ENCODE measurements around the gene MRPS6.

The MRPS6 gene

GRCh38 chr21:34073032-34073748 is at the start of gene MRPS6, which contains the start of gene SLC5A3:
TSS of gene MRPS6 (plus strand) at chr21:34073578. CDS start at chr21:34073701, 123 bp downstream.
TSS of gene SLC5A3 (plus strand) at chr21:34073578. CDS start at chr21:34095199, 21,621 bp downstream.
- no peaks in the 10 kb centered on the region for H3K9me3 ChIP-seq (ENCODE audit: control insufficient read depth, insufficient read depth, low read length)
- no peaks in the 10 kb centered on the region for H3K36me3 ChIP-seq (ENCODE audit: insufficient read depth, low read length)
- peak within 1 kb of the TSS; percentile 82 for H3K9ac ChIP-seq (ENCODE audit: low read depth, low read length)
- H3K4me1 ChIP-seq (ENCODE audit: insufficient read depth, low read length), result peaks cover 12% of the 10 kb centered on the region; the same call in 1 of the 2 replicates

GRCh38 chr21:34023691-34024373 is 49.5 kb upstream of the MRPS6 start:
- no peaks in the 10 kb centered on the region for H3K36me3 ChIP-seq (ENCODE audit: insufficient read depth, low read length)
- no peak overlapping the region for H3K9ac ChIP-seq (ENCODE audit: low read depth, low read length)
- no peaks in the 10 kb centered on the region; the same call in 1 of the 2 replicates for H3K9me3 ChIP-seq (ENCODE audit: control insufficient read depth, insufficient read depth, low read length)
- H3K4me1 ChIP-seq (ENCODE audit: insufficient read depth, low read length), result peaks cover 14% of the 10 kb centered on the region

- no peaks in the 10 kb centered on the region; the same call in 1 of the 2 replicates for H3K9me3 ChIP-seq (ENCODE audit: control insufficient read depth, insufficient read depth, low read length)
- H3K9ac ChIP-seq (ENCODE audit: low read depth, low read length), result no peak overlapping the region
- peaks cover 14% of the 10 kb centered on the region for H3K4me1 ChIP-seq (ENCODE audit: insufficient read depth, low read length)
- H3K36me3 ChIP-seq (ENCODE audit: insufficient read depth, low read length), result no peaks in the 10 kb centered on the region
Observed at GRCh38 chr21:34024374-34024693, 49.0 kb upstream of the MRPS6 start.

- H3K9me3 ChIP-seq (ENCODE audit: control insufficient read depth, insufficient read depth, low read length), result no peaks in the 10 kb centered on the region
- H3K36me3 ChIP-seq (ENCODE audit: insufficient read depth, low read length), result no peaks in the 10 kb centered on the region
- H3K4me1 ChIP-seq (ENCODE audit: insufficient read depth, low read length), result peaks cover 2% of the 10 kb centered on the region
- H3K9ac ChIP-seq (ENCODE audit: low read depth, low read length), result no peak overlapping the region
Observed at GRCh38 chr21:34027721-34028461, 45.5 kb upstream of the MRPS6 start.

DNA sequence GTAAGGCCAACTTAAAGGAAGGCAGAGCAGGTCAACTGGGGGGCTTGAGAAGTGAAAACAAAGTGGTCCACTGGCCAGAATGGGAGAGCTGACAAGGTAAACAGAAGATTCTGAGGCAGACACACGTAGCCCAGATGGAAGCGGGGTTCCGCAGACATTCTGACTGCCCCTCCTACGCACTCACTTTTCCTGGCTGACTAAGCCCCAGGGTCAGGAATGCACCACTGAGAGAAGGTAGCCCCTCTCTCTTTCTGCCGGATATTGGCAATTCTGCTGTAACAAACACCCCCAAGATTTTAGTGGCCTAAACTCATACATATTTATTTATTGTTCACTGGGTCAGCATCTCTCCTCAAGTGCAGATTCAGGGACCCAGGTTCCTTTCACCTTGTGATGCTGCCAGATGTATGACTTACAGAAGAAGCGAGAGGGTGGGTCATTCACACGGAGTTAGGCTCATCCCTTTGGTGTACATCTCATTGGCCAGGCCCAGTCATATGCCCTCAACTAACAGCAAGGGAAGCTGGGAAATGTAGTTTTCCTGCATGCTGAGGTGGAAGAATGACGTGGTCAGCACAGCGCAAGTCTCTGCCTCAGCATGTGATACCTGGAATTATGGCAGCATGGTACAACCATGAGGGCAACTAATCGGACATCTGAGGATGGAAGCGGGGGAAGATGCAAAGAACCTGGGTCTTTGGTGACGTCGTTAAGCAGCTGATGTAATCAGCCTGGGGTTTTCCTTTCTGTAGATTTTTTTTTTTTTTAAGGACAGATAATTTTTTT is 43.4 kb upstream of the MRPS6 start:
- Histone ChIP-seq H3K9ac (ENCODE audit: low read depth, low read length) (no peak overlapping the region), H3K4me1 (ENCODE audit: insufficient read depth, low read length) (no peaks in the 10 kb centered on the region), H3K9me3 (ENCODE audit: control insufficient read depth, insufficient read depth, low read length) (no peaks in the 10 kb centered on the region), H3K36me3 (ENCODE audit: insufficient read depth, low read length) (no peaks in the 10 kb centered on the region)

DNA sequence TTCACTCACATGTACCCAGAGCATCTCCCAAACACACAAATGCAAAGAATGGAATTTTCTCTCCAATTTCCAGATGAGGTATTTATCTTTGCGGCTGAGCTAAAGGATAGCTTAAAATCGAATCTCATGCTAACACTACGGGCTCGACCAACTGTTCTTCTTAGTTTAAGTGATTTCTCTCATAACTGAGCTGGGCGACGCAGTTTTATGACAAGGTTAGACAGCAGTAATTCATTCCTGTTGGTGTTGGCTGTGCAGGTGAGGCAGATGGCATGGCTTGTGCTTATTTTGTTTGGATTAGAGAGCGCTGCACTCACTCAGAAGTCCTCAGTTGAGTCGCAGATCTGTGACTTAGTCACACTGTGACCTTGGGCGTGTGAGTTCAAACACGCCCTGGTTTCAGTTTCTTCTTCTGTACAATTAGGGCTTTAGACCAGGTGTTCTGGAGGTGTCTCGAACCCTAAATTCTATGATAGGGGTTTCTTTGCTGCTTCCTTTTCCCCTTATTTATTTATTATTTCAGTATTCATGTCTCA is 41.5 kb upstream of the MRPS6 start:
- Histone ChIP-seq H3K9ac (ENCODE audit: low read depth, low read length) (no peak overlapping the region), H3K9me3 (ENCODE audit: control insufficient read depth, insufficient read depth, low read length) (no peaks in the 10 kb centered on the region), H3K4me1 (ENCODE audit: insufficient read depth, low read length) (no peaks in the 10 kb centered on the region), H3K36me3 (ENCODE audit: insufficient read depth, low read length) (no peaks in the 10 kb centered on the region)

- H3K36me3 ChIP-seq (ENCODE audit: insufficient read depth, low read length), result no peaks in the 10 kb centered on the region
- H3K4me1 ChIP-seq (ENCODE audit: insufficient read depth, low read length), result no peaks in the 10 kb centered on the region
Observed at GRCh38 chr21:34034369-34035014, 38.9 kb upstream of the MRPS6 start.

DNA sequence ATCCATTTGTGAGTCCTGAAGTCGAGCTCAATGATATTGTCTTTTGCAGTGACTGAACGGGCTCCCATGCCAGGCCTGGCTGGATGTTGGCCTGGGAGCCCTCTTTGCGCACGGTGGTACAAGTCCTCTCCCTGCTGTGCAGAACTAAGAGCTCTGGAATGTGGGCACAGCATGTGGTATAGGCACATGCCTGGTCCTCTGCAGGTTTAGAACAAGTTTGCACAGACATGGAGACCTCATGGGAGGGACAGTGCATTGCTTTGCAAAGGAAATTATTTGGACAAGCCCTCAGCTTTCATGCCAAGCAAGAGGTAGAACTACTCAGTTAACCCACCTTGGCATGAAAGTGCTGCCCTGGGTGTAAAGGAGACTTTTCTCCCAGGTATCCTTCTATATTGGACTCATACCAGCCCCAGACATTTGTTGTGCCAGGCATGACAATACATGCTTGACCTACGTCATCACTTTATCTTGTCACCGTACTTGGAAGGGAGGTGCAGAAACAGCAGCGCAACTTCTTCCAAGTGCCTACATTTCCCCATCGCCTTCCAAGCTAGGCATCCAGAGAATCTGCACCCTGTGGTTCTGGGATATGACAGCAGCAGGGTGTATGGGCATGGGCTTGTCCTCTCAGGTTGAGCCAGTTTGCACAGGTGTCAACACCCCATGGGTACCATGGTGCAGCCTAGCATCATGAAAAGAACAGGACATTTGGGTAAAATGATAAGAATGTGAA is 37.6 kb upstream of the MRPS6 start:
- Histone ChIP-seq H3K9me3 (ENCODE audit: control insufficient read depth, insufficient read depth, low read length) (no peaks in the 10 kb centered on the region), H3K4me1 (ENCODE audit: insufficient read depth, low read length) (no peaks in the 10 kb centered on the region), H3K36me3 (ENCODE audit: insufficient read depth, low read length) (no peaks in the 10 kb centered on the region), H3K9ac (ENCODE audit: low read depth, low read length) (no peak overlapping the region)

More at GRCh38 chr21:34034369-34035014, 38.9 kb upstream of the MRPS6 start:
- no peaks in the 10 kb centered on the region for H3K9me3 ChIP-seq (ENCODE audit: control insufficient read depth, insufficient read depth, low read length)
- H3K9ac ChIP-seq (ENCODE audit: low read depth, low read length), result no peak overlapping the region

- no peak overlapping the region for H3K9ac ChIP-seq (ENCODE audit: low read depth, low read length)
- no peaks in the 10 kb centered on the region for H3K4me1 ChIP-seq (ENCODE audit: insufficient read depth, low read length)
- H3K9me3 ChIP-seq (ENCODE audit: control insufficient read depth, insufficient read depth, low read length), result no peaks in the 10 kb centered on the region
- no peaks in the 10 kb centered on the region for H3K36me3 ChIP-seq (ENCODE audit: insufficient read depth, low read length)
Observed at GRCh38 chr21:34037009-34037795, 36.2 kb upstream of the MRPS6 start.

DNA sequence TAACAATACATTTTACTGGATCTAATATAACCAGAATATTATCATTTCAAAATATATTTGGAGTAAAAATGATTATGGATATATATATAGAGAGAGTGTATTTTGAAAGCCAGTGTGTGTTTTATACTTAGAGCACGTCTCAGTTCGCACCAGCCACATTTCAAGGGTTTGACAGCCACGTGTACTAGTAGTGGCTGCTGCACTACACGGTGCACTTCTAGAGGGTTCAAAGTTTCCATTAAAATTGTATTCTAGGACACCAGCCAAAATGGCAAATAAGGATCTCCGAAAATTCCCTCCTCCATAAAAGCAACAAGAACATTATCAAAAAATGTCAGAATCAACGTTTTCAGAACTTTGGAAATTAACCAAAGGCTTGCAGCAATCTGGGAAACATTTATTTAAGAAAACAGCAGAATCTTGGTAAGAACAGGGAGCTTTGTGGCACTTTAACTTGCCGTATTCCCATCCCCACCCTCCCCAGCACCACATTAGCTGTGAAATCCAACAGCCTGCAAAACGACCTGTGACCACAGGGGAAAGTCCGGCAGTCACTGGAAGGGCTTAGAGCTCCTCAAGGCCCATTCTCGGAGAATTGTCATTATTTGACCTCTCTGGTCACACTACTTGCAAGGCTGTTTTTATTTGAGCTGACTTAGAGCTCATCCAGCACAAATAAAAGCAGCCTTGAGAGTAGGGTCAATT is 33.5 kb upstream of the MRPS6 start:
- H3K9ac ChIP-seq (ENCODE audit: low read depth, low read length), result no peak overlapping the region
- H3K9me3 ChIP-seq (ENCODE audit: control insufficient read depth, insufficient read depth, low read length), result no peaks in the 10 kb centered on the region
- no peaks in the 10 kb centered on the region for H3K4me1 ChIP-seq (ENCODE audit: insufficient read depth, low read length)
- no peaks in the 10 kb centered on the region for H3K36me3 ChIP-seq (ENCODE audit: insufficient read depth, low read length)

- Histone ChIP-seq H3K36me3 (ENCODE audit: insufficient read depth, low read length) (no peaks in the 10 kb centered on the region), H3K9me3 (ENCODE audit: control insufficient read depth, insufficient read depth, low read length) (no peaks in the 10 kb centered on the region), H3K9ac (ENCODE audit: low read depth, low read length) (no peak overlapping the region), H3K4me1 (ENCODE audit: insufficient read depth, low read length) (no peaks in the 10 kb centered on the region)
Observed at GRCh38 chr21:34042735-34043134, 30.6 kb upstream of the MRPS6 start.

DNA sequence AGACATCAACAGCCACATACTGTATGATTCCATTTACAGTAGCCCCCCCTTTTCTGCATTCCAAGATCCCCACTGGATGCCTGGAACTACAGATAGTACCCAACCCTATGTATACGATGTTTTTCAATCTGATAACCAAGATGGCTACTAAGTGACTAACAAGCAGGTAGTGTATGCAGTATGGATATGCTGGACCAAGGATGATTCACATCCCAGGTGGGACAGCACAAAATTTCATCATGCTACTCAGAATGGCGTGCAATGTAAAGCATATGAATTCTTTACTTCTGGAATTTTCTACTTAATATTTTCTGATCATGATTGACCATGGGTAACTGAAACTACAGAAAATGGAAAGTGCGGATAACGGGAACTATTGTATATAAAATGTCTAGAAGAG is 30.0 kb upstream of the MRPS6 start:
- Histone ChIP-seq H3K9ac (ENCODE audit: low read depth, low read length) (no peak overlapping the region), H3K4me1 (ENCODE audit: insufficient read depth, low read length) (no peaks in the 10 kb centered on the region), H3K36me3 (ENCODE audit: insufficient read depth, low read length) (no peaks in the 10 kb centered on the region), H3K9me3 (ENCODE audit: control insufficient read depth, insufficient read depth, low read length) (no peaks in the 10 kb centered on the region)

Measured in ES-I3 (cell line).